K562 (cell line): ENCODE data around the gene PNMA8B. TPM values are rescaled to one million over a fixed set of nuclear protein-coding genes. Genes with fewer than 3 reads are reported as not detected.

Source experiments
- ATAC-seq: fragments of 200-7000 bp; cut with Tn5 transposase; 3 replicates; pipeline ENCODE4 v1.9.1; 2020; ENCODE audit warnings: moderate library complexity
- BruUV-seq: library from RNA; stranded (reverse); fragments of 400-500 nt; replicated peaks from 2 replicates; lab custom pipeline; 2021; lab: Mats Ljungman, UMichigan
- CTCF ChIA-PET: fragments of 300-600 bp; formaldehyde crosslinking; extraction: SDS; loops from one replicate; lab custom pipeline; 2021; ENCODE audit warnings: low intra/inter-chr PET ratio; lab: Yijun Ruan, JAX
- POLR2A ChIA-PET: fragments of 300-600, 350-650 bp; sonication (Branson Sonifier 250); formaldehyde crosslinking; extraction: SDS; loops from one replicate; lab custom pipeline; 2021; ENCODE audit warnings: antibody characterized with exemption, inconsistent platforms; lab: Yijun Ruan, JAX
- DNase-seq, 4 experiments: peaks; one replicate each; pipeline versions ENCODE4 v3.0.0 to v3.0.0-alpha.2; 2011 to 2018; ENCODE audit warnings: low spot score in 3 of 4, mixed read lengths in 3 of 4; ENCODE audit errors: extremely low read depth in 1 of 4
- FAIRE-seq: peaks from 2 replicates; lab custom pipeline; 2011; peaks lifted over from hg19 to GRCh38; lab: Jason Lieb, UNC
- H2AFZ ChIP-seq: 2 replicates; pipeline ENCODE4 v1.6.0; 2011; ENCODE audit warnings: low read depth, low read length, control low read depth, inconsistent platforms
- H3K27ac ChIP-seq: fragments of 200-600 bp; 3 replicates; pipeline ENCODE4 v1.8.0; 2011; ENCODE audit warnings: low read depth, mild to moderate bottlenecking, control low read depth, inconsistent platforms, low read length, moderate library complexity, mixed read lengths; ENCODE audit errors: extremely low read depth
- H3K27me3 ChIP-seq, 2 experiments: fragments of 300-600 bp in 1 of 2; 2 replicates in 1 of 2; 3 replicates in 1 of 2; pipeline versions ENCODE4 v1.6.0 to v1.8.0; 2011; ENCODE audit warnings: inconsistent platforms in 2 of 2, low read length in 2 of 2, mild to moderate bottlenecking in 1 of 2, mixed read lengths in 1 of 2, moderate library complexity in 1 of 2; ENCODE audit not compliant: control insufficient read depth in 2 of 2, insufficient read depth in 2 of 2
- H3K36me3 ChIP-seq: fragments of 300-600 bp; 3 replicates; pipeline ENCODE4 v1.8.0; 2011; ENCODE audit warnings: mild to moderate bottlenecking, low read length, inconsistent platforms; ENCODE audit not compliant: control insufficient read depth, insufficient read depth
- H3K4me1 ChIP-seq, 2 experiments: fragments of 200-600 bp in 1 of 2; replicated peaks in 1 of 2; 2 replicates in 1 of 2; 3 replicates in 1 of 2; pipeline versions ENCODE4 v1.5.1 to v1.8.0; 2011; ENCODE audit warnings: inconsistent platforms in 2 of 2, low read length in 2 of 2, mild to moderate bottlenecking in 1 of 2, mixed read lengths in 1 of 2, moderate library complexity in 1 of 2; ENCODE audit not compliant: control insufficient read depth in 2 of 2, insufficient read depth in 2 of 2
- H3K4me2 ChIP-seq: 2 replicates; pipeline ENCODE4 v1.6.1; 2011; ENCODE audit warnings: low read length, control low read depth, inconsistent platforms, mixed read lengths; ENCODE audit not compliant: insufficient read depth
- H3K4me3 ChIP-seq: fragments of 200-600 bp; sonication (generic), shearing (Covaris generic); 2 replicates; pipeline ENCODE4 v1.5.1; 2016; ENCODE audit warnings: control low read depth, inconsistent platforms
- H3K79me2 ChIP-seq: fragments of 200-600 bp; 3 replicates; pipeline ENCODE4 v1.8.0; 2011; ENCODE audit warnings: low read length, inconsistent platforms; ENCODE audit not compliant: control insufficient read depth, insufficient read depth
- H3K9ac ChIP-seq, 2 experiments: 2 replicates each; pipeline versions ENCODE4 v1.6.0 to v1.6.1; 2011; ENCODE audit warnings: low read depth in 2 of 2, low read length in 2 of 2, control low read depth in 1 of 2, inconsistent platforms in 1 of 2, mild to moderate bottlenecking in 1 of 2, mixed read lengths in 1 of 2; ENCODE audit not compliant: insufficient read depth in 1 of 2
- H3K9me1 ChIP-seq: one replicate; pipeline ENCODE4 v1.6.0; 2011; ENCODE audit warnings: inconsistent platforms, mild to moderate bottlenecking, low read length, moderate library complexity; ENCODE audit not compliant: control insufficient read depth, insufficient read depth
- H3K9me3 ChIP-seq: replicated peaks from 2 replicates; pipeline ENCODE4 v1.5.1; 2011; ENCODE audit warnings: low read depth, low read length, inconsistent platforms; ENCODE audit not compliant: control insufficient read depth, insufficient read depth
- H4K20me1 ChIP-seq: replicated peaks from 2 replicates; pipeline ENCODE4 v1.6.1; 2011; ENCODE audit warnings: low read length, inconsistent platforms, mixed read lengths; ENCODE audit not compliant: control insufficient read depth, insufficient read depth
- DMBX1 ChIP-seq: fragments of 250-450 bp; sonication (Bioruptor Pico); IDR thresholded peaks from 2 replicates; pipeline ENCODE4 v1.8.0; 2022; ENCODE audit warnings: inconsistent platforms, mild to moderate bottlenecking, moderate library complexity, borderline replicate concordance
- FOS ChIP-seq: IDR thresholded peaks from 3 replicates; pipeline ENCODE4 v1.6.1; 2011; ENCODE audit not compliant: insufficient read length; ENCODE audit errors: extremely low read depth
- GTF2A2 ChIP-seq: IDR thresholded peaks from 2 replicates; pipeline ENCODE4 v1.6.1; 2016; ENCODE audit warnings: mild to moderate bottlenecking, missing genetic modification characterization, missing compliant biosample characterization
- KLF10 ChIP-seq: fragments of 250-450 bp; sonication (Bioruptor Pico); IDR thresholded peaks from 2 replicates; pipeline ENCODE4 v1.6.1; 2021; ENCODE audit warnings: matching md5 sums
- MAFF ChIP-seq: IDR thresholded peaks from 2 replicates; pipeline ENCODE4 v1.6.1; 2012; ENCODE audit warnings: low read length, improper control_type of control experiment
- NCOA6 ChIP-seq: fragments of 450-650 bp; IDR thresholded peaks from 2 replicates; pipeline ENCODE4 v1.6.1; 2017; ENCODE audit warnings: mild to moderate bottlenecking
- PHB2 ChIP-seq: fragments of 450-650 bp; IDR thresholded peaks from 2 replicates; pipeline ENCODE4 v1.6.1; 2017; ENCODE audit warnings: low read depth
- POLR2AphosphoS5 ChIP-seq: IDR thresholded peaks from 2 replicates; pipeline ENCODE4 v1.6.1; 2011; ENCODE audit warnings: mild to moderate bottlenecking, low read depth, low read length, moderate library complexity; ENCODE audit not compliant: control insufficient read depth, insufficient read depth
- POLR2G ChIP-seq: fragments of 200-400 bp; formaldehyde crosslinking; IDR thresholded peaks from 2 replicates; pipeline ENCODE4 v1.6.1; 2017; ENCODE audit warnings: low read depth, mild to moderate bottlenecking, antibody characterized with exemption, low read length, moderate library complexity
- POLR2H ChIP-seq: IDR thresholded peaks from 2 replicates; pipeline ENCODE4 v1.6.1; 2016; ENCODE audit warnings: missing genetic modification characterization, low read depth, mild to moderate bottlenecking, control low read depth, missing compliant biosample characterization, moderate library complexity
- PRPF4 ChIP-seq: fragments of 200-400 bp; formaldehyde crosslinking; IDR thresholded peaks from one replicate; pipeline ENCODE4 v1.6.1; 2017; ENCODE audit warnings: low read length, low read depth, mild to moderate bottlenecking; ENCODE audit not compliant: insufficient read depth, poor library complexity, severe bottlenecking
- RHOXF2B ChIP-seq: fragments of 250-450 bp; sonication (Bioruptor Pico); conservative IDR thresholded peaks from 2 replicates; pipeline ENCODE4 v1.5.1; 2021
- SIN3A ChIP-seq, 2 experiments: fragments of 150-350 bp in 1 of 2; IDR thresholded peaks; 2 replicates each; pipeline ENCODE4 v1.6.1; 2011 to 2016; ENCODE audit warnings: borderline replicate concordance in 2 of 2, low read depth in 2 of 2, low read length in 2 of 2, mild to moderate bottlenecking in 2 of 2, moderate library complexity in 2 of 2; ENCODE audit not compliant: control insufficient read depth in 1 of 2
- SRSF3 ChIP-seq: fragments of 200-400 bp; formaldehyde crosslinking; IDR thresholded peaks from 2 replicates; pipeline ENCODE4 v1.6.1; 2016; ENCODE audit warnings: mild to moderate bottlenecking, low read length, moderate library complexity; ENCODE audit not compliant: insufficient read depth
- STAG1 ChIP-seq: sonication (generic); formaldehyde crosslinking; IDR thresholded peaks from 2 replicates; pipeline ENCODE4 v1.5.0; 2020; ENCODE audit warnings: missing genetic modification reagents, borderline replicate concordance
- ZNF274 ChIP-seq: IDR thresholded peaks from 2 replicates; pipeline ENCODE4 v1.6.1; 2011; ENCODE audit warnings: low read depth, mild to moderate bottlenecking, low read length, moderate library complexity, borderline replicate concordance
- WGBS: fragments of 100-300 bp; shearing (Covaris generic); methylation state at CpG from one replicate; pipeline ENCODE4 v1.1.6; 2016; ENCODE audit warnings: low coverage, mixed read lengths; ENCODE audit not compliant: insufficient coverage; ENCODE audit errors: missing lambda C conversion rate; 5-methylcytosine and 5-hydroxymethylcytosine counted together
- in situ Hi-C: fragments of 300-500 bp; cut with MboI; formaldehyde crosslinking; loops from 4 replicates; pipeline ENCODE4 v1.15.0; 2018; ENCODE audit warnings: inconsistent platforms, mixed read lengths
- intact Hi-C: fragments of 100-400 bp; cut with micrococcal nuclease; formaldehyde crosslinking; loops from 2 replicates; pipeline ENCODE4 v1.14.2; 2022
- polyA plus RNA-seq, 8 experiments: library from polyadenylated mRNA; depleted of rRNA in 4 of 8; stranded (reverse) in 5 of 8; unstranded in 3 of 8; fragments of >200 nt; fragmentation: Nextera tagmentation in 2 of 8; fragmentation: Illumina TruSeq in 1 of 8; extraction: Ambion mirVana in 2 of 8; extraction: Trizol in 1 of 8; gene quantifications; 2 replicates each; pipeline versions ENCODE4 v1.2.1 to v1.2.3, GENCODE V29; 2011 to 2014; ENCODE audit warnings: inconsistent platforms in 1 of 8, missing spikeins in 1 of 8
- total RNA-seq, 7 experiments: library from RNA; depleted of rRNA in 6 of 7; stranded (reverse); fragments of >200 nt in 6 of 7; fragmentation: Illumina TruSeq in 2 of 7; extraction: Trizol in 2 of 7; gene quantifications; 2 replicates each; pipeline versions ENCODE4 v1.2.1 to v1.2.3, GENCODE V29; 2011 to 2021; ENCODE audit warnings: low replicate concordance in 1 of 7
- TF ChIP-seq, protein P1 (sequence below): IDR thresholded peaks from 2 replicates; pipeline ENCODE4 v1.6.1; 2011; ENCODE audit not compliant: insufficient read length; ENCODE audit errors: extremely low read depth
- TF ChIP-seq, protein P2 (sequence below), 2 experiments: fragments of 450-650 bp in 1 of 2; sonication (generic) in 1 of 2; formaldehyde crosslinking in 1 of 2; IDR thresholded peaks in 1 of 2; conservative IDR thresholded peaks in 1 of 2; 2 replicates each; pipeline versions ENCODE4 v1.6.1 to v1.8.1; 2016 to 2023; ENCODE audit warnings: mild to moderate bottlenecking in 2 of 2, moderate library complexity in 2 of 2, inconsistent platforms in 1 of 2, missing genetic modification reagents in 1 of 2

The PNMA8B gene
- total and polyA plus RNA-seq, 9 of the 15 experiments (the other 6 are each of a cell fraction or from before 2014, with no cell fraction given): not detected

DNA sequence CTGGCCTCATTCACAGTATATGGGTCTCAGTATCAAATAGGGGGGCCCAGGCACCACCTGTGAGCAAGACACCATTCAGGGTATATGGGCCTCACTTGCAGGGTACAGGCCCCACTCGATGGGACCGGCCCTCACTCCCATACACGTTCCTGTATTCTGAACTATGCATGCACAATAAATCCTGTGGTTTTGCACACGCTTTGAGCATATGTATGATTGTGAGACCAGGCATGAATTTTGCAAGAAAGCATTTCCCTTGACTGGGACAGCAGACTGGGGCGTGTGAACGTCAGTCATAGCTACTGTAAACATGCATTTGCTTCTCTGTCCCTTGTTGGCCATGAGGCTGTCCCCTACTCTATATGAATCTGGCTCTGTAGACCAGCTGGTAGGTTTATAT, 637 bp upstream of the PNMA8B start:
- intact Hi-C loops: no loop called here
- Histone ChIP-seq H2AFZ (no peak overlapping the region), H3K9ac (no peak overlapping the region), H3K36me3 (no peaks in the 10 kb centered on the region), H3K27ac (no peak overlapping the region), H4K20me1 (peaks cover 6% of the 10 kb centered on the region), H3K9me3 (no peaks in the 10 kb centered on the region), H3K79me2 (no peaks in the 10 kb centered on the region), H3K27me3 (peaks cover 50 to 84% of the 10 kb centered on the region in 2 experiments), H3K9me1 (no peaks in the 10 kb centered on the region), H3K4me3 (no peak overlapping the region), H3K4me1 (peaks cover 0 to 28% of the 10 kb centered on the region in 2 experiments; a peak in 2 of 5 replicates), H3K4me2 (no peak overlapping the region)
- ChIA-PET POLR2A (interaction anchor here (1.5 kb wide), 1 partner anchor 59 kb away, joined by 3 read pairs; no protein-coding TSS in a partner anchor), CTCF (no interaction called here)
- FAIRE-seq: no peak
- WGBS: 5% methylated on average over 6 of the region's 6 CpGs
- no peak for ATAC-seq
- BruUV-seq: no TSS peak
- no peak for DNase-seq
- TF ChIP-seq POLR2G (no peak), STAG1 (CRISPR knock-in tag) (no peak), SRSF3 (no peak), NCOA6 (no peak), POLR2H (tag) (no peak), PRPF4 (no peak), POLR2AphosphoS5 (no peak), GTF2A2 (tag) (no peak), MAFF (no peak), FOS (no peak), SIN3A (IDR thresholded peaks at IDR 0.05; ENCODE audit: borderline replicate concordance in 2 of 2, control insufficient read depth in 1 of 2, low read depth in 2 of 2, low read length in 2 of 2) (no peak), PHB2 (no peak), KLF10 (no peak), DMBX1 (no peak), ZNF274 (no peak), RHOXF2B (CRISPR knock-in tag) (no peak)
- TF ChIP-seq, protein P1, sequence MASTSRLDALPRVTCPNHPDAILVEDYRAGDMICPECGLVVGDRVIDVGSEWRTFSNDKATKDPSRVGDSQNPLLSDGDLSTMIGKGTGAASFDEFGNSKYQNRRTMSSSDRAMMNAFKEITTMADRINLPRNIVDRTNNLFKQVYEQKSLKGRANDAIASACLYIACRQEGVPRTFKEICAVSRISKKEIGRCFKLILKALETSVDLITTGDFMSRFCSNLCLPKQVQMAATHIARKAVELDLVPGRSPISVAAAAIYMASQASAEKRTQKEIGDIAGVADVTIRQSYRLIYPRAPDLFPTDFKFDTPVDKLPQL: no peak
- TF ChIP-seq, protein P2, sequence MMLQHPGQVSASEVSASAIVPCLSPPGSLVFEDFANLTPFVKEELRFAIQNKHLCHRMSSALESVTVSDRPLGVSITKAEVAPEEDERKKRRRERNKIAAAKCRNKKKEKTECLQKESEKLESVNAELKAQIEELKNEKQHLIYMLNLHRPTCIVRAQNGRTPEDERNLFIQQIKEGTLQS (IDR thresholded peaks at IDR 0.05): no peak
- TF ChIP-seq, protein P2 (CRISPR knock-in tag; conservative IDR thresholded peaks at IDR 0.05): no peak
- in situ Hi-C loops: no loop called here
